SU-DHL-6 (cell line): ENCODE results near the gene FOXK1.

Source experiments
- H2AFZ ChIP-seq: fragments of 200-600 bp; sonication (generic); 2 replicates; pipeline ENCODE4 v1.6.1; 2014; ENCODE audit warnings: low read depth, mild to moderate bottlenecking, moderate library complexity, mixed read lengths, antibody characterized with exemption, low read length; ENCODE audit not compliant: severe bottlenecking
- H3F3A ChIP-seq: fragments of 200-600 bp; shearing (Covaris generic); 2 replicates; pipeline ENCODE4 v1.6.0; 2016; ENCODE audit warnings: antibody characterized with exemption, mild to moderate bottlenecking; ENCODE audit not compliant: insufficient read depth
- H3K27ac ChIP-seq: fragments of 200-600 bp; sonication (generic); 2 replicates; pipeline ENCODE4 v1.5.1; 2016; ENCODE audit warnings: low read depth, mild to moderate bottlenecking, low read length, moderate library complexity, mixed read lengths
- H3K27me3 ChIP-seq: fragments of 200-600 bp; sonication (generic), shearing (Covaris generic); 2 replicates; pipeline ENCODE4 v1.6.0; 2014; ENCODE audit warnings: mild to moderate bottlenecking, low read length
- H3K36me3 ChIP-seq: fragments of 200-600 bp; sonication (generic); 2 replicates; pipeline ENCODE4 v1.6.1; 2014; ENCODE audit warnings: mild to moderate bottlenecking, low read length, mixed read lengths
- H3K4me2 ChIP-seq: fragments of 300-600, 200-600 bp; shearing (Covaris generic), sonication (generic); 2 replicates; pipeline ENCODE4 v1.6.0; 2014; ENCODE audit warnings: low read length, low read depth, mild to moderate bottlenecking; ENCODE audit not compliant: poor library complexity, severe bottlenecking
- H3K4me3 ChIP-seq: fragments of 200-600 bp; sonication (generic); 2 replicates; pipeline ENCODE4 v1.5.1; 2014; ENCODE audit warnings: antibody characterized with exemption, low read length, mild to moderate bottlenecking, mixed read lengths; ENCODE audit not compliant: insufficient read depth, poor library complexity, severe bottlenecking
- H3K79me2 ChIP-seq: fragments of 200-600 bp; sonication (generic); 2 replicates; pipeline ENCODE4 v1.6.1; 2014; ENCODE audit warnings: mild to moderate bottlenecking, low read length, moderate library complexity; ENCODE audit not compliant: insufficient read depth
- H3K9ac ChIP-seq: fragments of 200-600 bp; sonication (generic); 2 replicates; pipeline ENCODE4 v1.7.0; 2014; ENCODE audit warnings: mild to moderate bottlenecking, low read length
- H3K9me2 ChIP-seq: fragments of 200-600 bp; sonication (generic); replicated peaks from 2 replicates; pipeline ENCODE4 v1.6.1; 2014; ENCODE audit warnings: low read length; ENCODE audit not compliant: insufficient read depth
- H3K9me3 ChIP-seq: fragments of 200-600 bp; sonication (generic); 2 replicates; pipeline ENCODE4 v1.6.1; 2014; ENCODE audit warnings: low read length, mixed read lengths; ENCODE audit not compliant: insufficient read depth
- H4K20me1 ChIP-seq: fragments of 200-600 bp; sonication (generic); 2 replicates; pipeline ENCODE4 v1.6.1; 2014; ENCODE audit warnings: low read depth, mild to moderate bottlenecking, antibody characterized with exemption, low read length, moderate library complexity, mixed read lengths
- EZH2phosphoT487 ChIP-seq: fragments of 200-600 bp; sonication (generic), shearing (Covaris generic); conservative IDR thresholded peaks from 2 replicates; pipeline ENCODE4 v1.6.1; 2018; ENCODE audit warnings: mild to moderate bottlenecking, antibody characterized with exemption, low read length, moderate library complexity, mixed read lengths
- TF ChIP-seq, protein P1 (sequence below): fragments of 200-600 bp; sonication (generic); IDR thresholded peaks from one replicate; pipeline ENCODE4 v1.5.1; 2017; ENCODE audit warnings: antibody characterized with exemption, mild to moderate bottlenecking, low read length, moderate library complexity; ENCODE audit not compliant: insufficient read depth, poor library complexity, severe bottlenecking

FOXK1 gene

DNA sequence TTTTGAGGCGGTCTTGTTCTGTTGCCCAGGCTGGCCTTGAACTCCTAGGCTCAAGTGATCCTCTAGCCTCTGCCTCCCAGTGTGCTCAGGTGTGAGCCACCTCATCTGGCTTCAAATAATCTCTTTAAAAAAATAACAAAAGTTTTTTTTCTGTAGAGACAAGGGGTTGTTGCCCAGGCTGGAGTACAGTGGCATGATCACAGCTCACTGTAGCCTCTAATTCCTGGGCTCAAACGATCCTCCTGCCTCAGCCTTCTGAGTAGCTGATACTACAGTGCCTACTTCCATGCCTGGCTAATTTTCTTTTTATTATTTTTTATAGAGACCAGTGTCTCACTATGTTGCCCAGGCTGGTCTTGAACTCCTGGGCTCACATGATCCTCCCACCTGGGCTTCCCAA is 11.7 kb downstream of the FOXK1 start:
- no peak for TF ChIP-seq EZH2phosphoT487
- Histone ChIP-seq H3K4me3 (no peak overlapping the region), H3K36me3 (no peaks in the 10 kb centered on the region), H3K27me3 (no peaks in the 10 kb centered on the region), H3K4me2 (no peak overlapping the region), H3K79me2 (peaks cover 94% of the 10 kb centered on the region), H3F3A (no peaks in the 10 kb centered on the region), H3K9me3 (no peaks in the 10 kb centered on the region), H3K9me2 (no peaks in the 10 kb centered on the region), H4K20me1 (peaks cover 8% of the 10 kb centered on the region; the same call in 1 of the 2 replicates), H2AFZ (no peak overlapping the region), H3K9ac (no peak overlapping the region), H3K27ac (no peak overlapping the region)

- H3K9me2 ChIP-seq, result no peaks in the 10 kb centered on the region
- no peaks in the 10 kb centered on the region for H3F3A ChIP-seq
- no peaks in the 10 kb centered on the region for H3K36me3 ChIP-seq
- no peak overlapping the region for H3K4me2 ChIP-seq
- H2AFZ ChIP-seq, result no peak overlapping the region
- no peak overlapping the region for H3K9ac ChIP-seq
- H3K9me3 ChIP-seq, result no peaks in the 10 kb centered on the region
- TF ChIP-seq EZH2phosphoT487, result no peak
- H3K4me3 ChIP-seq, result no peak overlapping the region
- no peak overlapping the region for H3K27ac ChIP-seq
- peaks cover 95% of the 10 kb centered on the region for H3K79me2 ChIP-seq
- H3K27me3 ChIP-seq, result no peaks in the 10 kb centered on the region
- H4K20me1 ChIP-seq, result peaks cover 8% of the 10 kb centered on the region; the same call in 1 of the 2 replicates
Observed at GRCh38 chr7:4694305-4694704, 12.2 kb downstream of the FOXK1 start.

DNA sequence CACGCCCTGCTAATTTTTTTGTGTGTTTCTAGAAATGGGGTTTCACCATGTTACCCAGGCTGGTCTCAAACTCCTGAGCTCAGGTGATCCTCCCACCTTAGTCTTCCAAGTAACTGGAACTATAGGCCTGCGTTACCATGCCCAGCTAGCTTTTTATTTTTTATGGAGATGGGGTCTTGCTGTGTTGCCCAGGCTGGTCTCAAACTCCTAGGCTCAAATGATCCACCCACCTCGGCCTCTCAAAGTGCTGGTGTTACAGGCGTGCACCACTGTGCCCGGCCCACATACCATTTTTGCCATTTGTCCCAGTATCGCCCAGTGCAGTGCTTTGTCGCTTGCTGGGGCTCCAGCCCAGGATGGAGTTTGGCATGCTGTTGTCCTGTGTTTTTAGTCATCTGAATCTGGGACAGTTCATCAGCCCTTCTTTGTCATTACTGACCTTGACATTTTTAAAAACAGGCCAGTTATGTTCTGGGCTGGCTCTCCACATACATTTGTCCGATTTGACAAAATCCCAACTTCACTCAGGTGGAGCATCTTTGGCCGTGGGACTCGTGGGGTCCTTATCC is 16.7 kb downstream of the FOXK1 start:
- H3F3A ChIP-seq, result no peaks in the 10 kb centered on the region
- no peak overlapping the region for H2AFZ ChIP-seq
- no peak for TF ChIP-seq EZH2phosphoT487
- TF ChIP-seq, protein P1, sequence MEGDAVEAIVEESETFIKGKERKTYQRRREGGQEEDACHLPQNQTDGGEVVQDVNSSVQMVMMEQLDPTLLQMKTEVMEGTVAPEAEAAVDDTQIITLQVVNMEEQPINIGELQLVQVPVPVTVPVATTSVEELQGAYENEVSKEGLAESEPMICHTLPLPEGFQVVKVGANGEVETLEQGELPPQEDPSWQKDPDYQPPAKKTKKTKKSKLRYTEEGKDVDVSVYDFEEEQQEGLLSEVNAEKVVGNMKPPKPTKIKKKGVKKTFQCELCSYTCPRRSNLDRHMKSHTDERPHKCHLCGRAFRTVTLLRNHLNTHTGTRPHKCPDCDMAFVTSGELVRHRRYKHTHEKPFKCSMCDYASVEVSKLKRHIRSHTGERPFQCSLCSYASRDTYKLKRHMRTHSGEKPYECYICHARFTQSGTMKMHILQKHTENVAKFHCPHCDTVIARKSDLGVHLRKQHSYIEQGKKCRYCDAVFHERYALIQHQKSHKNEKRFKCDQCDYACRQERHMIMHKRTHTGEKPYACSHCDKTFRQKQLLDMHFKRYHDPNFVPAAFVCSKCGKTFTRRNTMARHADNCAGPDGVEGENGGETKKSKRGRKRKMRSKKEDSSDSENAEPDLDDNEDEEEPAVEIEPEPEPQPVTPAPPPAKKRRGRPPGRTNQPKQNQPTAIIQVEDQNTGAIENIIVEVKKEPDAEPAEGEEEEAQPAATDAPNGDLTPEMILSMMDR, result no peak
- H3K9ac ChIP-seq, result no peak overlapping the region
- H3K4me2 ChIP-seq, result no peak overlapping the region
- no peaks in the 10 kb centered on the region for H3K9me2 ChIP-seq
- H4K20me1 ChIP-seq, result peaks cover 5% of the 10 kb centered on the region; the same call in 1 of the 2 replicates
- H3K4me3 ChIP-seq, result no peak overlapping the region
- H3K27ac ChIP-seq, result no peak overlapping the region
- H3K27me3 ChIP-seq, result no peaks in the 10 kb centered on the region
- no peaks in the 10 kb centered on the region for H3K36me3 ChIP-seq
- H3K79me2 ChIP-seq, result peaks cover 95% of the 10 kb centered on the region
- no peaks in the 10 kb centered on the region for H3K9me3 ChIP-seq

DNA sequence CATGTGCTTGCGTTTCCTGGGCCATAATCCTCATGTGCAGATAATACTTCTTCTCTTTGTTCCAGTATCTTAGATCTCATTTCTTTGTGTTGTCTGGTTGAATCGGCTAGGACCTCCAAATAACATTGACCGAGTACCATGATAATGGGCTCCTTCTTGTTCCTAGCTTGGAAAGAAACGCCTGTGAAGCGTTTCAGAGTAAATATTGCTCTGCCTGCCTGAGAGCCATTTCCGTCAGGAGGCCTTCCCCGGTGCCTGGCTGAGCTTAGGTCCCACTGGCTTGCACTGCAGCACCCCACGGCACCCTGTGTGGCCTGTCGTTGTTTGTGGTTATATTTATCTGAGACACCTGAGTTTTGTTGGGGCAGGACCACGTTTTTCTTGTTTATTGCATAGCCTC is 17.7 kb downstream of the FOXK1 start:
- no peaks in the 10 kb centered on the region for H3F3A ChIP-seq
- no peak overlapping the region for H2AFZ ChIP-seq
- no peaks in the 10 kb centered on the region for H3K36me3 ChIP-seq
- H3K9me2 ChIP-seq, result no peaks in the 10 kb centered on the region
- no peak overlapping the region for H3K4me2 ChIP-seq
- no peak overlapping the region for H3K27ac ChIP-seq
- TF ChIP-seq EZH2phosphoT487, result no peak
- TF ChIP-seq, protein P1, result no peak
- no peak overlapping the region for H3K9ac ChIP-seq
- H4K20me1 ChIP-seq, result peaks cover 5% of the 10 kb centered on the region; the same call in 1 of the 2 replicates
- H3K4me3 ChIP-seq, result no peak overlapping the region
- no peaks in the 10 kb centered on the region for H3K27me3 ChIP-seq
- H3K79me2 ChIP-seq, result peaks cover 93% of the 10 kb centered on the region
- H3K9me3 ChIP-seq, result no peaks in the 10 kb centered on the region
